DOHH2 (cell line): Measurements from ENCODE around the gene GLS.

ENCODE experiments used
- H3F3A ChIP-seq: fragments of 200-600 bp; sonication (generic), shearing (Covaris generic); 2 replicates; pipeline ENCODE4 v1.6.0; 2016; ENCODE audit warnings: antibody characterized with exemption, mild to moderate bottlenecking; ENCODE audit not compliant: control insufficient read depth, insufficient read depth
- H3K27ac ChIP-seq: fragments of 200-600 bp; sonication (generic); 2 replicates; pipeline ENCODE4 v1.5.1; 2014; ENCODE audit warnings: low read depth, mild to moderate bottlenecking, low read length, moderate library complexity
- H3K27me3 ChIP-seq: fragments of 200-600 bp; sonication (generic); 2 replicates; pipeline ENCODE4 v1.6.1; 2014; ENCODE audit warnings: mild to moderate bottlenecking, low read length, mixed read lengths; ENCODE audit not compliant: control insufficient read depth
- H3K36me3 ChIP-seq: fragments of 200-600 bp; sonication (generic); 2 replicates; pipeline ENCODE4 v1.6.1; 2014; ENCODE audit warnings: mild to moderate bottlenecking, low read length, moderate library complexity, mixed read lengths; ENCODE audit not compliant: control insufficient read depth
- H3K4me1 ChIP-seq: fragments of 200-600 bp; sonication (generic); 2 replicates; pipeline ENCODE4 v1.6.1; 2014; ENCODE audit warnings: mild to moderate bottlenecking, low read length, mixed read lengths; ENCODE audit not compliant: control insufficient read depth
- H3K4me2 ChIP-seq: fragments of 200-600 bp; sonication (generic); 2 replicates; pipeline ENCODE4 v1.6.0; 2014; ENCODE audit warnings: mild to moderate bottlenecking, low read length, moderate library complexity
- H3K4me3 ChIP-seq: fragments of 200-600 bp; sonication (generic); 2 replicates; pipeline ENCODE4 v1.5.1; 2014; ENCODE audit warnings: mild to moderate bottlenecking, low read length, mixed read lengths
- H3K79me2 ChIP-seq: fragments of 200-600 bp; sonication (generic); 2 replicates; pipeline ENCODE4 v1.6.1; 2014; ENCODE audit warnings: mild to moderate bottlenecking, low read length, mixed read lengths; ENCODE audit not compliant: control insufficient read depth
- H3K9me2 ChIP-seq: fragments of 200-600 bp; sonication (generic); replicated peaks from 2 replicates; pipeline ENCODE4 v1.6.1; 2014; ENCODE audit warnings: mild to moderate bottlenecking, low read length, mixed read lengths; ENCODE audit not compliant: control insufficient read depth
- H3K9me3 ChIP-seq: fragments of 200-600 bp; sonication (generic); 2 replicates; pipeline ENCODE4 v1.6.1; 2014; ENCODE audit warnings: antibody characterized with exemption, low read length, mixed read lengths; ENCODE audit not compliant: control insufficient read depth, insufficient read depth
- H4K20me1 ChIP-seq: fragments of 200-600 bp; sonication (generic); 2 replicates; pipeline ENCODE4 v1.6.0; 2014; ENCODE audit warnings: low read depth, mild to moderate bottlenecking, antibody characterized with exemption, low read length, moderate library complexity; ENCODE audit not compliant: control insufficient read depth, insufficient read depth
- CTCF ChIP-seq: fragments of 200-600 bp; sonication (generic); IDR thresholded peaks from one replicate; pipeline ENCODE4 v1.5.1; 2014; ENCODE audit warnings: antibody characterized with exemption, mild to moderate bottlenecking, low read depth, low read length; ENCODE audit not compliant: poor library complexity, severe bottlenecking
- EZH2phosphoT487 ChIP-seq: fragments of 200-600 bp; sonication (generic); IDR thresholded peaks from 2 replicates; pipeline ENCODE4 v1.6.1; 2017; ENCODE audit warnings: borderline replicate concordance, mild to moderate bottlenecking, antibody characterized with exemption, low read length, moderate library complexity, mixed read lengths

GLS gene

GRCh38 chr2:190941571-190941970 is 61.0 kb downstream of the GLS start:
- Histone ChIP-seq H3K27ac (no peak overlapping the region), H3K9me3 (no peaks in the 10 kb centered on the region), H3K79me2 (no peaks in the 10 kb centered on the region), H4K20me1 (no peaks in the 10 kb centered on the region), H3K27me3 (no peaks in the 10 kb centered on the region), H3K4me2 (no peak overlapping the region), H3K4me3 (no peak overlapping the region), H3K9me2 (no peaks in the 10 kb centered on the region), H3K36me3 (peaks cover 5% of the 10 kb centered on the region), H3F3A (peaks cover 12% of the 10 kb centered on the region; the same call in 1 of the 2 replicates), H3K4me1 (peaks cover 20% of the 10 kb centered on the region)
- TF ChIP-seq CTCF (no peak), EZH2phosphoT487 (no peak)

- Histone ChIP-seq H4K20me1 (no peaks in the 10 kb centered on the region), H3K36me3 (no peaks in the 10 kb centered on the region), H3K4me3 (no peak overlapping the region), H3F3A (peaks cover 12% of the 10 kb centered on the region; the same call in 1 of the 2 replicates), H3K4me2 (no peak overlapping the region), H3K9me2 (no peaks in the 10 kb centered on the region), H3K27me3 (no peaks in the 10 kb centered on the region), H3K4me1 (peaks cover 10% of the 10 kb centered on the region), H3K27ac (no peak overlapping the region), H3K9me3 (no peaks in the 10 kb centered on the region), H3K79me2 (no peaks in the 10 kb centered on the region)
- TF ChIP-seq EZH2phosphoT487: no peak
These were observed 62.1 kb downstream of the GLS start for GRCh38 chr2:190942697-190943096.

- H3K9me2 ChIP-seq: no peaks in the 10 kb centered on the region
- no peaks in the 10 kb centered on the region for H3K79me2 ChIP-seq
- H3K4me2 ChIP-seq: no peak overlapping the region
- no peaks in the 10 kb centered on the region for H3K27me3 ChIP-seq
- H3F3A ChIP-seq: peaks cover 12% of the 10 kb centered on the region; the same call in 1 of the 2 replicates
- H3K4me1 ChIP-seq: peaks cover 5% of the 10 kb centered on the region
- no peaks in the 10 kb centered on the region for H3K36me3 ChIP-seq
- no peaks in the 10 kb centered on the region for H4K20me1 ChIP-seq
- no peak for TF ChIP-seq EZH2phosphoT487
- no peak for TF ChIP-seq CTCF
- no peaks in the 10 kb centered on the region for H3K9me3 ChIP-seq
- H3K4me3 ChIP-seq: no peak overlapping the region
- H3K27ac ChIP-seq: no peak overlapping the region
These were observed 63.1 kb downstream of the GLS start for GRCh38 chr2:190943706-190944105.

GRCh38 chr2:190947141-190947540 is 66.5 kb downstream of the GLS start:
- H3K27ac ChIP-seq: no peak overlapping the region
- TF ChIP-seq CTCF (no peak), EZH2phosphoT487 (no peak)
- H3K79me2 ChIP-seq: no peaks in the 10 kb centered on the region
- H3F3A ChIP-seq: 0 out of 2 replicates have a peak, but pooled peaks cover 4% of the 10 kb centered on the region
- no peaks in the 10 kb centered on the region for H3K27me3 ChIP-seq
- no peak overlapping the region for H3K4me2 ChIP-seq
- H3K9me2 ChIP-seq: no peaks in the 10 kb centered on the region
- H3K4me3 ChIP-seq: no peak overlapping the region
- H3K9me3 ChIP-seq: no peaks in the 10 kb centered on the region
- no peaks in the 10 kb centered on the region for H4K20me1 ChIP-seq
- H3K4me1 ChIP-seq: no peaks in the 10 kb centered on the region
- H3K36me3 ChIP-seq: no peaks in the 10 kb centered on the region
